ENCODE data around the gene TPP1. TPM values are rescaled to one million over a fixed set of nuclear protein-coding genes. Genes with fewer than 3 reads are reported as not detected.

Gene TPP1
- total and polyA plus RNA-seq, 10 of the 15 experiments (the other 5 are each of a cell fraction or from before 2014, with no cell fraction given), result 7.5 to 64.6 (median 38.3) TPM

DNA sequence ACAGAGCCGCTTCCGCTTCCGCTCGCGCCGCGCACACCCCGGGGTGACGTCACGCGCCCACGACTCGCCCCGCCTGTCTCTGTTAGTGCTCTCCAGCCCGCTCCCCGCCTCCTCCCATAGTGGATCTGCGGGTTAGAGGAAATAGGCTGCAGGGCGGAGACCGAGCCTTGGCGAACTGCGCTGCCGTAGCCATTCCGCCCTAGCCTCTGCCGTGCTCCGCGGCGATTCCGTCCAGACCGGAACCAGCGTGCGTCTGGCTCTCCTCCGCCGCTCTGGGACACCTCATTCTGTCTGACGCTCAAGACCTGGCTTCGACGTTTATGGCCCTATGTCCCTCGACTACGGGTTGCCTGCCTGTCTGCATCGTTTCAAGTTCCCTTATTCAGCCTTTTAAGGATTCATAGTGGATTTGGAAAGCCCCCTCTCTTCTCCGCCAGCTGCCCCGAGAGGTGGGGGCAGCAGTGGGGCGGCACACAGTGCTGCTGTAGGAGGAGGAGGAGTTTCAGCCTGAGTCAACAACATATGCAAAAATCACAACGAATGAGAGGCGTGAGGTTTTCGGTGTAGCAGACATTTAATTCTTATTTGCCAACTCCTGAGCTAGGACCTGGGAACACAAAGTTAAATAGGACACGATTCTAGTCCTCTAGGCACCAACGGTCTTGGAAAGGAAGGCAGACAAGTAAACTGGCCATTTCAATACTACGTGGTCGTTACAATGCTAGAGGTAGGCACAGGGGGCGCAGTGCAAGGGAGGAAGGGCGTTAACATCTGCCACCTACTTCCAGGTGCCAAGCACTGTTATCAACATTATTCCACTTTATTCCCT, 6.8 kb downstream of the TPP1 start, which contains the start of gene TAF10:
Gene TAF10 (minus strand): TSS at position 4 of the 829 bp plus-strand sequence. CDS start 27 bp downstream, outside the sequence.
- Histone ChIP-seq H2AFZ (ENCODE audit: control insufficient read depth, low read depth, low read length) (peak within 1 kb of the TSS; percentile 85), H3K9ac (ENCODE audit: control insufficient read depth, insufficient read depth, low read length) (peak within 1 kb of the TSS; percentile 95), H3K27me3 (replicated peaks in 1 of 2; ENCODE audit: control insufficient read depth in 2 of 2, insufficient read depth in 2 of 2, low read length in 1 of 2) (no peaks in the 10 kb centered on the region), H3K9me3 (replicated peaks; ENCODE audit: control insufficient read depth, insufficient read depth, low read length) (no peaks in the 10 kb centered on the region), H3K4me2 (ENCODE audit: control insufficient read depth, insufficient read depth) (peak within 1 kb of the TSS; percentile 86), H3K27ac (ENCODE audit: control insufficient read depth, insufficient read depth) (peak within 1 kb of the TSS; percentile 99), H3K36me3 (ENCODE audit: control insufficient read depth in 2 of 2, insufficient read depth in 2 of 2, low read length in 1 of 2) (peaks cover 23 to 34% of the 10 kb centered on the region in 2 experiments), H3K4me3 (peak within 1 kb of the TSS; percentile 87), H4K20me1 (ENCODE audit: control insufficient read depth, insufficient read depth) (no peaks in the 10 kb centered on the region), H3K4me1 (ENCODE audit: control insufficient read depth, insufficient read depth, low read length) (peaks cover 25% of the 10 kb centered on the region), H3K79me2 (ENCODE audit: control insufficient read depth, insufficient read depth, low read length) (peaks cover 25% of the 10 kb centered on the region)
- in situ Hi-C loops (cut with MboI), result loop anchor here (10.0 kb wide), 1 partner anchor 912 kb away; no protein-coding TSS in a partner anchor
- DNase-seq (ENCODE audit: low read depth, low spot score) (peak; percentile 77), ATAC-seq (peak; percentile 92), FAIRE-seq (peak; percentile 100)
- CTCF ChIA-PET, result interaction anchor here (0.5 to 2.7 kb wide), 13 partner anchors 8 to 233 kb away, joined by 3 to 18 read pairs (median 4); partner anchors contain the start of gene MRPL17
- RAD21 ChIA-PET (ENCODE audit: unreplicated experiment), result interaction anchor here (0.7 to 1.9 kb wide), 13 partner anchors 8 to 234 kb away, joined by 3 to 21 read pairs (median 3); partner anchors contain the start of genes ARFIP2, MRPL17 and TIMM10B
- intact Hi-C loops (cut with micrococcal nuclease; ENCODE audit: unreplicated experiment), result loop anchor here (2.0 to 10.0 kb wide), 4 partner anchors 54 to 912 kb away; partner anchors contain the start of gene MRPL17
- SMC1A ChIA-PET (ENCODE audit: uncharacterized antibody, unreplicated experiment), result interaction anchor here (0.7 to 3.1 kb wide), 7 partner anchors 8 to 180 kb away, joined by 3 to 24 read pairs (median 3); partner anchors contain the start of genes ILK and MRPL17
- BruUV-seq (replicated peaks), result TSS peak; percentile 82
- POLR2A ChIA-PET, result interaction anchor here (0.6 to 7.2 kb wide), 18 partner anchors 8 to 1999 kb away, joined by 3 to 85 read pairs (median 4); partner anchors contain the start of genes ARFIP2, ILK, MRPL17 and TIMM10B
- 2% methylated on average over 51 of the region's 51 CpGs for WGBS (ENCODE audit: insufficient coverage, insufficient replicate concordance, low lambda C conversion rate, missing lambda C conversion rate)
- peak; percentile 73; the same call in 1 of the 2 replicates for TF ChIP-seq BACH1 (IDR thresholded peaks at IDR 0.05; ENCODE audit: borderline replicate concordance)
- TF ChIP-seq POU2F2 (IDR thresholded peaks at IDR 0.05; ENCODE audit: borderline replicate concordance, low read depth, low read length), result peak; percentile 56; the same call in 2 of the 3 replicates
- TF ChIP-seq FOS (IDR thresholded peaks at IDR 0.05; ENCODE audit: borderline replicate concordance, extremely low read depth, insufficient read length), result no peak
- peak; percentile 53 for TF ChIP-seq YY1 (IDR thresholded peaks at IDR 0.05; ENCODE audit: low read depth, low read length)
- TF ChIP-seq, protein P1, sequence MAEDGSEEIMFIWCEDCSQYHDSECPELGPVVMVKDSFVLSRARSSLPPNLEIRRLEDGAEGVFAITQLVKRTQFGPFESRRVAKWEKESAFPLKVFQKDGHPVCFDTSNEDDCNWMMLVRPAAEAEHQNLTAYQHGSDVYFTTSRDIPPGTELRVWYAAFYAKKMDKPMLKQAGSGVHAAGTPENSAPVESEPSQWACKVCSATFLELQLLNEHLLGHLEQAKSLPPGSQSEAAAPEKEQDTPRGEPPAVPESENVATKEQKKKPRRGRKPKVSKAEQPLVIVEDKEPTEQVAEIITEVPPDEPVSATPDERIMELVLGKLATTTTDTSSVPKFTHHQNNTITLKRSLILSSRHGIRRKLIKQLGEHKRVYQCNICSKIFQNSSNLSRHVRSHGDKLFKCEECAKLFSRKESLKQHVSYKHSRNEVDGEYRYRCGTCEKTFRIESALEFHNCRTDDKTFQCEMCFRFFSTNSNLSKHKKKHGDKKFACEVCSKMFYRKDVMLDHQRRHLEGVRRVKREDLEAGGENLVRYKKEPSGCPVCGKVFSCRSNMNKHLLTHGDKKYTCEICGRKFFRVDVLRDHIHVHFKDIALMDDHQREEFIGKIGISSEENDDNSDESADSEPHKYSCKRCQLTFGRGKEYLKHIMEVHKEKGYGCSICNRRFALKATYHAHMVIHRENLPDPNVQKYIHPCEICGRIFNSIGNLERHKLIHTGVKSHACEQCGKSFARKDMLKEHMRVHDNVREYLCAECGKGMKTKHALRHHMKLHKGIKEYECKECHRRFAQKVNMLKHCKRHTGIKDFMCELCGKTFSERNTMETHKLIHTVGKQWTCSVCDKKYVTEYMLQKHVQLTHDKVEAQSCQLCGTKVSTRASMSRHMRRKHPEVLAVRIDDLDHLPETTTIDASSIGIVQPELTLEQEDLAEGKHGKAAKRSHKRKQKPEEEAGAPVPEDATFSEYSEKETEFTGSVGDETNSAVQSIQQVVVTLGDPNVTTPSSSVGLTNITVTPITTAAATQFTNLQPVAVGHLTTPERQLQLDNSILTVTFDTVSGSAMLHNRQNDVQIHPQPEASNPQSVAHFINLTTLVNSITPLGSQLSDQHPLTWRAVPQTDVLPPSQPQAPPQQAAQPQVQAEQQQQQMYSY (CRISPR knock-in tag; IDR thresholded peaks at IDR 0.05), result no peak
- peak; percentile 75; the same call in 1 of the 2 replicates for TF ChIP-seq ZNF207 (IDR thresholded peaks at IDR 0.05; ENCODE audit: borderline replicate concordance)
- TF ChIP-seq, protein P2, sequence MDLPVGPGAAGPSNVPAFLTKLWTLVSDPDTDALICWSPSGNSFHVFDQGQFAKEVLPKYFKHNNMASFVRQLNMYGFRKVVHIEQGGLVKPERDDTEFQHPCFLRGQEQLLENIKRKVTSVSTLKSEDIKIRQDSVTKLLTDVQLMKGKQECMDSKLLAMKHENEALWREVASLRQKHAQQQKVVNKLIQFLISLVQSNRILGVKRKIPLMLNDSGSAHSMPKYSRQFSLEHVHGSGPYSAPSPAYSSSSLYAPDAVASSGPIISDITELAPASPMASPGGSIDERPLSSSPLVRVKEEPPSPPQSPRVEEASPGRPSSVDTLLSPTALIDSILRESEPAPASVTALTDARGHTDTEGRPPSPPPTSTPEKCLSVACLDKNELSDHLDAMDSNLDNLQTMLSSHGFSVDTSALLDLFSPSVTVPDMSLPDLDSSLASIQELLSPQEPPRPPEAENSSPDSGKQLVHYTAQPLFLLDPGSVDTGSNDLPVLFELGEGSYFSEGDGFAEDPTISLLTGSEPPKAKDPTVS (IDR thresholded peaks at IDR 0.05; ENCODE audit: low read depth, low read length), result no peak
- TF ChIP-seq, protein P3, sequence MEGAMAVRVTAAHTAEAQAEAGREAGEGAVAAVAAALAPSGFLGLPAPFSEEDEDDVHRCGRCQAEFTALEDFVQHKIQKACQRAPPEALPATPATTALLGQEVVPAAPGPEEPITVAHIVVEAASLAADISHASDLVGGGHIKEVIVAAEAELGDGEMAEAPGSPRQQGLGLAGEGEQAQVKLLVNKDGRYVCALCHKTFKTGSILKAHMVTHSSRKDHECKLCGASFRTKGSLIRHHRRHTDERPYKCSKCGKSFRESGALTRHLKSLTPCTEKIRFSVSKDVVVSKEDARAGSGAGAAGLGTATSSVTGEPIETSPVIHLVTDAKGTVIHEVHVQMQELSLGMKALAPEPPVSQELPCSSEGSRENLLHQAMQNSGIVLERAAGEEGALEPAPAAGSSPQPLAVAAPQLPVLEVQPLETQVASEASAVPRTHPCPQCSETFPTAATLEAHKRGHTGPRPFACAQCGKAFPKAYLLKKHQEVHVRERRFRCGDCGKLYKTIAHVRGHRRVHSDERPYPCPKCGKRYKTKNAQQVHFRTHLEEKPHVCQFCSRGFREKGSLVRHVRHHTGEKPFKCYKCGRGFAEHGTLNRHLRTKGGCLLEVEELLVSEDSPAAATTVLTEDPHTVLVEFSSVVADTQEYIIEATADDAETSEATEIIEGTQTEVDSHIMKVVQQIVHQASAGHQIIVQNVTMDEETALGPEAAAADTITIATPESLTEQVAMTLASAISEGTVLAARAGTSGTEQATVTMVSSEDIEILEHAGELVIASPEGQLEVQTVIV (IDR thresholded peaks at IDR 0.05; ENCODE audit: borderline replicate concordance, partially characterized antibody), result peak; percentile 53
- TF ChIP-seq SPI1 (IDR thresholded peaks at IDR 0.05; ENCODE audit: borderline replicate concordance, insufficient read depth, low read depth, low read length), result 0 out of 2 replicates have a peak, but pooled peaks have one; percentile 41
- TF ChIP-seq SP1 (IDR thresholded peaks at IDR 0.05; ENCODE audit: low read depth, low read length), result peak; percentile 53
- no peak for TF ChIP-seq NFYB (IDR thresholded peaks at IDR 0.05; ENCODE audit: insufficient read depth, low read depth, low read length)
- TF ChIP-seq GATAD2B (conservative IDR thresholded peaks at IDR 0.05; ENCODE audit: low read depth), result peak; percentile 70; the same call in 1 of the 2 replicates
- TF ChIP-seq, protein P4, sequence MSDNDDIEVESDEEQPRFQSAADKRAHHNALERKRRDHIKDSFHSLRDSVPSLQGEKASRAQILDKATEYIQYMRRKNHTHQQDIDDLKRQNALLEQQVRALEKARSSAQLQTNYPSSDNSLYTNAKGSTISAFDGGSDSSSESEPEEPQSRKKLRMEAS (IDR thresholded peaks at IDR 0.05; ENCODE audit: low read depth, low read length), result peak; percentile 62

All from GM12878 (cell line).